ENCODE results near the gene CLEC4M. TPM values are rescaled to one million over a fixed set of nuclear protein-coding genes. Genes with fewer than 3 reads are reported as not detected.

CLEC4M gene
- total RNA-seq, 1 experiment from 2014 or later: not detected

GRCh38 chr19:7775761-7776160, 12.7 kb downstream of the CLEC4M start:
- no peaks in the 10 kb centered on the region for H3K79me2 ChIP-seq (ENCODE audit: low read length)

GRCh38 chr19:7778081-7778480, 15.0 kb downstream of the CLEC4M start:
- Histone ChIP-seq H4K20me1 (ENCODE audit: low read length) (no peaks in the 10 kb centered on the region), H3K9me2 (replicated peaks; ENCODE audit: low read length) (no peaks in the 10 kb centered on the region), H3K4me3 (ENCODE audit: low read length) (no peak overlapping the region), H3K36me3 (ENCODE audit: low read depth, low read length) (no peaks in the 10 kb centered on the region), H3K79me2 (ENCODE audit: low read length) (no peaks in the 10 kb centered on the region), H3K9ac (ENCODE audit: low read length) (no peak overlapping the region), H3K4me2 (ENCODE audit: low read length) (no peak overlapping the region), H2AFZ (ENCODE audit: low read length) (peak overlapping the region; percentile 12; the same call in 1 of the 2 replicates), H3K4me1 (ENCODE audit: insufficient read depth, low read length) (no peaks in the 10 kb centered on the region; the same call in 1 of the 2 replicates), H3K27ac (ENCODE audit: low read length) (no peak overlapping the region), H3K27me3 (ENCODE audit: low read length) (peaks cover 46% of the 10 kb centered on the region), H3K9me3 (ENCODE audit: low read length) (no peaks in the 10 kb centered on the region), H3F3A (ENCODE audit: low read length, unreplicated experiment) (peaks cover 3% of the 10 kb centered on the region)
- ChIA-PET POLR2A (ENCODE audit: unreplicated experiment) (no interaction called here), CTCF (interaction anchor here (0.7 kb wide), 2 partner anchors 129 to 145 kb away, joined by 8 to 9 read pairs; no protein-coding TSS in a partner anchor)
- no peak for ATAC-seq
- no TSS peak for BruUV-seq (replicated peaks)
- DNase-seq: no peak
- TF ChIP-seq CTCF (conservative IDR thresholded peaks at IDR 0.05; ENCODE audit: low read depth, low read length) (no peak), EZH2 (IDR thresholded peaks at IDR 0.05; ENCODE audit: low read length, unreplicated experiment) (no peak), EZH2phosphoT487 (IDR thresholded peaks at IDR 0.05; ENCODE audit: borderline replicate concordance, low read length) (no peak)
- intact Hi-C loops (cut with micrococcal nuclease): no loop called here

More at GRCh38 chr19:7775761-7776160, 12.7 kb downstream of the CLEC4M start:
- Histone ChIP-seq H4K20me1 (ENCODE audit: low read length) (no peaks in the 10 kb centered on the region), H3K36me3 (ENCODE audit: low read depth, low read length) (no peaks in the 10 kb centered on the region), H3K4me2 (ENCODE audit: low read length) (no peak overlapping the region), H3K27me3 (ENCODE audit: low read length) (peaks cover 44% of the 10 kb centered on the region), H3F3A (ENCODE audit: low read length, unreplicated experiment) (peaks cover 3% of the 10 kb centered on the region), H3K9ac (ENCODE audit: low read length) (no peak overlapping the region), H3K9me3 (ENCODE audit: low read length) (no peaks in the 10 kb centered on the region), H3K4me3 (ENCODE audit: low read length) (no peak overlapping the region), H3K9me2 (replicated peaks; ENCODE audit: low read length) (no peaks in the 10 kb centered on the region), H3K4me1 (ENCODE audit: insufficient read depth, low read length) (no peaks in the 10 kb centered on the region), H2AFZ (ENCODE audit: low read length) (no peak overlapping the region), H3K27ac (ENCODE audit: low read length) (no peak overlapping the region)
- no TSS peak for BruUV-seq (replicated peaks)
- TF ChIP-seq CTCF (conservative IDR thresholded peaks at IDR 0.05; ENCODE audit: low read depth, low read length): no peak
- TF ChIP-seq EZH2 (IDR thresholded peaks at IDR 0.05; ENCODE audit: low read length, unreplicated experiment): no peak
- TF ChIP-seq EZH2phosphoT487 (IDR thresholded peaks at IDR 0.05; ENCODE audit: borderline replicate concordance, low read length): no peak
- intact Hi-C loops (cut with micrococcal nuclease): no loop called here
- POLR2A ChIA-PET (ENCODE audit: unreplicated experiment): no interaction called here
- DNase-seq (no peak), ATAC-seq (no peak)
- CTCF ChIA-PET: no interaction called here

GRCh38 chr19:7779631-7780486, 16.8 kb downstream of the CLEC4M start:
- Histone ChIP-seq H3K9me3 (ENCODE audit: low read length) (no peaks in the 10 kb centered on the region), H3F3A (ENCODE audit: low read length, unreplicated experiment) (peaks cover 3% of the 10 kb centered on the region), H3K27me3 (ENCODE audit: low read length) (peaks cover 46% of the 10 kb centered on the region), H3K4me2 (ENCODE audit: low read length) (no peak overlapping the region), H3K9me2 (replicated peaks; ENCODE audit: low read length) (no peaks in the 10 kb centered on the region), H3K79me2 (ENCODE audit: low read length) (no peaks in the 10 kb centered on the region), H3K4me1 (ENCODE audit: insufficient read depth, low read length) (peaks cover 10% of the 10 kb centered on the region), H3K9ac (ENCODE audit: low read length) (no peak overlapping the region), H2AFZ (ENCODE audit: low read length) (no peak overlapping the region), H4K20me1 (ENCODE audit: low read length) (no peaks in the 10 kb centered on the region), H3K36me3 (ENCODE audit: low read depth, low read length) (no peaks in the 10 kb centered on the region), H3K4me3 (ENCODE audit: low read length) (no peak overlapping the region), H3K27ac (ENCODE audit: low read length) (no peak overlapping the region)
- no peak for TF ChIP-seq EZH2 (IDR thresholded peaks at IDR 0.05; ENCODE audit: low read length, unreplicated experiment)
- no peak for TF ChIP-seq CTCF (conservative IDR thresholded peaks at IDR 0.05; ENCODE audit: low read depth, low read length)
- TF ChIP-seq EZH2phosphoT487 (IDR thresholded peaks at IDR 0.05; ENCODE audit: borderline replicate concordance, low read length): no peak
- POLR2A ChIA-PET (ENCODE audit: unreplicated experiment): interaction anchor here (0.6 kb wide), 1 partner anchor 151 kb away, joined by 3 read pairs; no protein-coding TSS in a partner anchor
- BruUV-seq (replicated peaks): no TSS peak
- DNase-seq: no peak
- ATAC-seq: no peak
- CTCF ChIA-PET: interaction anchor here (0.6 kb wide), 1 partner anchor 20 kb away, joined by 4 read pairs; no protein-coding TSS in a partner anchor
- intact Hi-C loops (cut with micrococcal nuclease): no loop called here

Measured in PC-3 (cell line).